ENCODE data around the gene SUPT5H. TPM values are rescaled to one million over a fixed set of nuclear protein-coding genes. Genes with fewer than 3 reads are reported as not detected.

Gene SUPT5H
- total and polyA plus RNA-seq, 9 donors: 51.4 to 163 (median 101) TPM

DNA sequence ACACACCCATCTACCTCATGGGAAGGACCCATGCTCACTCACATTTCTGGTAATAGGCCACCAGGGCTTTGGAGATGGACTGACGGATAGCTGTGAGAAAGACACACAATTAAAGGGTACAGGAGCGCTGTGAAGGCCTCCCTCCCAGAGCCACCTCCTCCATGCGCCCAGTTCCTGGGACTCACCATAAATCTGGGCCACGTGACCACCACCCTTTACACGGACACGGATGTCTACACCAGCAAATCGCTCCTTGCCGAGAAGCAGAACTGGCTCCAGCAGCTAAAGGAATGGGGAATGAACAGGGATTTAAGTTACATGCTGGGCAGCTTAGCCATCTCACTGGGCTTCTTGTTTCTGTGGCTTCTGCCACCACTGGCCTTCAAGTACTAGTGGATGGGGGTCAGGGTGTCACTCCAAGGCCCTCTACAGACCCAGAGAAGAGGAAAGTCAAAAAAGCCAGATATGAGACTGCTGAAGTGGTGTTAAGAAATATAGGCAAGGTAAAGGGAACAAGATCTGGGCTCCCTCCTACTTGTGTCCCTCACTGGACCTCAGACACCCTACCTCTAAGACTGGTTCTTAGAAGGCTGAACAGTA is 11.8 kb upstream of the SUPT5H start:
- Histone ChIP-seq H3K36me3 (no peaks in the 10 kb centered on the region), H3K4me3 (no peak overlapping the region), H3K27me3 (no peaks in the 10 kb centered on the region), H3K4me1 (ENCODE audit: insufficient read depth) (peaks cover 11% of the 10 kb centered on the region), H3K27ac (no peak overlapping the region), H3K9me3 (no peaks in the 10 kb centered on the region)
- 89 to 92% (median 90%) methylated on average over 8 of the region's 8 CpGs for WGBS, 3 donors
- intact Hi-C loops (cut with DNase I): no loop called here
- DNase-seq: no peak
- TF ChIP-seq, protein P1, sequence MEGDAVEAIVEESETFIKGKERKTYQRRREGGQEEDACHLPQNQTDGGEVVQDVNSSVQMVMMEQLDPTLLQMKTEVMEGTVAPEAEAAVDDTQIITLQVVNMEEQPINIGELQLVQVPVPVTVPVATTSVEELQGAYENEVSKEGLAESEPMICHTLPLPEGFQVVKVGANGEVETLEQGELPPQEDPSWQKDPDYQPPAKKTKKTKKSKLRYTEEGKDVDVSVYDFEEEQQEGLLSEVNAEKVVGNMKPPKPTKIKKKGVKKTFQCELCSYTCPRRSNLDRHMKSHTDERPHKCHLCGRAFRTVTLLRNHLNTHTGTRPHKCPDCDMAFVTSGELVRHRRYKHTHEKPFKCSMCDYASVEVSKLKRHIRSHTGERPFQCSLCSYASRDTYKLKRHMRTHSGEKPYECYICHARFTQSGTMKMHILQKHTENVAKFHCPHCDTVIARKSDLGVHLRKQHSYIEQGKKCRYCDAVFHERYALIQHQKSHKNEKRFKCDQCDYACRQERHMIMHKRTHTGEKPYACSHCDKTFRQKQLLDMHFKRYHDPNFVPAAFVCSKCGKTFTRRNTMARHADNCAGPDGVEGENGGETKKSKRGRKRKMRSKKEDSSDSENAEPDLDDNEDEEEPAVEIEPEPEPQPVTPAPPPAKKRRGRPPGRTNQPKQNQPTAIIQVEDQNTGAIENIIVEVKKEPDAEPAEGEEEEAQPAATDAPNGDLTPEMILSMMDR (IDR thresholded peaks at IDR 0.05): no peak
- TF ChIP-seq POLR2A (IDR thresholded peaks at IDR 0.05) (no peak), EP300 (IDR thresholded peaks at IDR 0.05) (no peak)

DNA sequence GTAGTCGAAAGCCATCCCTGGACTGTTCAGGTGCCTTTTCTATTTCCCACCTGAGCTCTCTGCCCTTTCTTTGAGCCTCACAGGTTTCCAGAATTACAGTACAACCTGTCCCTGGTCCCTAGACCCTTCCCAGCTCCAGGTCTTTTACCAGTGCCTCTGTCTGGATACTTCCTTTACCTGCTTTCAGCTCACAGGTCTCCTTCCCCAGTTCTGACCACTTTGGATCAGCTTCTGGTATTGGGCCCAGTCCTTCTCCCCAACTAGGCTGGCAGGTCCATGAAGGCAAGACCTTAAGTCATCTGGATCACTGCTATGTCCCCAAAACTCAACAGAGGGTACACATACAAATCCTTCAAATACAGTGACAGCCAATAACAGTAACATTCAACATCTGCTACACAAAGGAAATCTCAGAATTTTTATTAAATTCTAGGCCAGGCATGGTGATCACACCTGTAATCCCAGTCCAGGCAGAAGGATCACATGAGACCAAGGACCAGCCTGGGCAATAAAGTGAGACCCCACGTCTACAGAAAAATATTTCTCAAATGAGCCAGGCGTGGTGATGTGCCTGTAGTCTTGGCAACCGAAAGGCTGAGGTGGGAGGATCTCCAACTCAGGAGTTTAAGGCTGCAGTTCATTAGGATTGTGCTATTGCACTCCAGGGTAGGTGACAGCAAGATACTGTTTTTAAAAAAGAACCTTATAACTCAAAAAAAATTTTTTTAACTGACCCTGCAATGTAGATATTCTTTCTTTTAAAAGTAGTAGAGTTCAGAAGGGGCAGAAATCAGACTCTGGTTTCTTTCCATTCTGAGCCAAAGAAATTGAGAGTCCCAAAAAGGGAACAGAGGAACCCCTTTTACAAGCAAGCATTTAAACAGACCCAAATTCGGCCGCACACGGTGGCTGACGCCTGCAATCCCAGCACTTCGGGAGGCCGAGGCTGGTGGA is 11.0 kb upstream of the SUPT5H start:
- H3K4me3 ChIP-seq: peak overlapping the region; percentile 90
- H3K27me3 ChIP-seq: no peaks in the 10 kb centered on the region
- no peak overlapping the region for H3K27ac ChIP-seq
- H3K9me3 ChIP-seq: no peaks in the 10 kb centered on the region
- intact Hi-C loops (cut with DNase I): no loop called here
- peaks cover 9% of the 10 kb centered on the region for H3K4me1 ChIP-seq (ENCODE audit: insufficient read depth)
- 39 to 46% (median 40%) methylated on average over 10 of the region's 10 CpGs for WGBS, 3 donors
- H3K36me3 ChIP-seq: no peaks in the 10 kb centered on the region
- TF ChIP-seq POLR2A (IDR thresholded peaks at IDR 0.05): no peak
- TF ChIP-seq EP300 (IDR thresholded peaks at IDR 0.05): no peak
- TF ChIP-seq, protein P1 (IDR thresholded peaks at IDR 0.05): no peak
- no peak for DNase-seq

DNA sequence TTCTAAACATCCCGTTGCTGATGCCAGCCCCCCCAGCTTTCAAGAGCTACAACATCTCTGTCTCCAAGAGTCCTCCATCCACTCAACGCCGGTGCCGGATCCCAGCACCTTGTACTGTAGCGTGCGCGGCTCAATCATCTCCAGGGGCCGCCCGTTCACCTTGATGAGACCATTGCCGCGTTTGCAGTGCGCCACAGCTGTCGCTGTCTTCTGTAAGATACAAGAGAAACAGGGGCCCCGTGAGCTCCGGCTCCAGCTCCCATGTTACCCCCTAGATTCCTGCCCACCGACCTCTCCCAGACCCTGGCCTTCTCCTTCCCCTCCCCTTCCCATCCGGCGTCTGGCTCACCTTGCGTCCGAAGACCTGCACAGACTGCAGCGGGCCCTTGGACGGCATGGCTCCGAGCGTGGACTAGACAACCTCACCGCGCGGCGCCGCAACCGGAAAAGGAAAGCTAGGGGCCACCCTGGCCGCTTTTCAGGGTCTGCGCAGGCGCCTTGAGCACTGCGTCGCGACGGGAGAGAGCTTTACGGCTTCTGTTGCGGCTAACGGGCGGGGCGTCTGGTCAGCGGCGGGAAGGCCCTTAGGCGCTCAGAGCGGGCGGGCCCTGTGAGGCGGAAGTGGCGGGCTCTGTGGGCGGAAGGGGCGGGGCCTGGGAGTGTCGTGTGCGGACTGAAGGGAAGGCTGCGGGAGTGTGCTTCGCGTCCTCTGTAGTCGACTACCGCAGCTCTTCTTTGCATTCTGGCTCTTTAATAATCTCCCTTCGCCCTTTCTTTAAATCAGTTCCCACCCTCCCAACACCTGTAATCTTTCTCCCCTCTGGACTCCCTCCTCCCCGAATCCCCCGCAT is 9.7 kb upstream of the SUPT5H start, which contains the start of gene RPS16:
RPS16 (minus strand) TSS at position 451 of the 851 bp plus-strand sequence; CDS start at position 397, 54 bp downstream.
- Histone ChIP-seq H3K4me1 (ENCODE audit: insufficient read depth) (peaks cover 9% of the 10 kb centered on the region), H3K27me3 (no peaks in the 10 kb centered on the region), H3K4me3 (peak within 1 kb of the TSS; percentile 90), H3K36me3 (no peaks in the 10 kb centered on the region), H3K27ac (peak within 1 kb of the TSS; percentile 39 to 73), H3K9me3 (no peaks in the 10 kb centered on the region)
- WGBS, 3 donors: 0 to 1% (median 0%) methylated on average over 61 of the region's 61 CpGs
- intact Hi-C loops (cut with DNase I): no loop called here
- peak; percentile 98 to 99 (median 99) for DNase-seq
- TF ChIP-seq EP300 (IDR thresholded peaks at IDR 0.05): no peak
- peak; percentile 95 for TF ChIP-seq POLR2A (IDR thresholded peaks at IDR 0.05)
- TF ChIP-seq, protein P1 (IDR thresholded peaks at IDR 0.05): no peak

DNA sequence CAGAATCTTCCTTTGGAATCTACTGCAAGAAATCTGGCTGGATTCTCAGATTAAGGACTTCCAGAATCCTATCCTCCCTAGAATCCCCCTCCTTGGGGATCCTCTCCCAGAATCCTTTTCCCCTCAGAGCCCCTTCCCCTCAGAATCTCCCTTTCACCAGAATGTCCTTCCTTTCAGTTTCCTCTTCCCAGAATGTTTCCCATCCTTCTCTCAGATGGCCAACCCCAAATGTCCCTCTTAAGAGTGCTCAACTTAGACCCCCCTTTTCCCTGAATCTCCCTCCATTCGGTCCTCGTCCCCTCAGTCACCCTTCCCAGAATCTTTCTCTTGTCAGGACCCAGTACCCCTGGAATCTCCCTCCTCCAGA is 9.0 kb upstream of the SUPT5H start:
- no peaks in the 10 kb centered on the region for H3K27me3 ChIP-seq
- TF ChIP-seq EP300 (IDR thresholded peaks at IDR 0.05): no peak
- H3K4me3 ChIP-seq: peak overlapping the region; percentile 90
- H3K4me1 ChIP-seq (ENCODE audit: insufficient read depth): peaks cover 9% of the 10 kb centered on the region
- no peaks in the 10 kb centered on the region for H3K36me3 ChIP-seq
- H3K27ac ChIP-seq: peak overlapping the region in 1 of 2 donors; percentile 73
- no peaks in the 10 kb centered on the region for H3K9me3 ChIP-seq
- DNase-seq: no peak
- WGBS, 3 donors: 0 to 4% (median 1%) methylated on average over 2 of the region's 2 CpGs
- intact Hi-C loops (cut with DNase I): no loop called here

Measured in ovary (tissue), 9 donors.